ENCODE data around the gene MAP2K4.

MAP2K4 gene

GRCh38 chr17:12088035-12088434 lies 67.4 kb downstream of the MAP2K4 start:
- H3K27me3 Mint-ChIP-seq: no peaks in the 10 kb centered on the region
- H3K4me3 Mint-ChIP-seq: no peak overlapping the region
- no peaks in the 10 kb centered on the region for H3K9me3 Mint-ChIP-seq
- H3K27ac Mint-ChIP-seq: no peak overlapping the region
- H3K36me3 Mint-ChIP-seq: peaks cover 22 to 31% of the 10 kb centered on the region in 2 donors
- ATAC-seq (replicated peaks): no peak
- peaks cover 7 to 25% of the 10 kb centered on the region in 2 donors for H3K4me1 Mint-ChIP-seq
- no peak for DNase-seq

- H3K27me3 Mint-ChIP-seq: no peaks in the 10 kb centered on the region
- peaks cover 7 to 22% of the 10 kb centered on the region in 2 donors for H3K4me1 Mint-ChIP-seq
- no peak for DNase-seq
- H3K27ac Mint-ChIP-seq: no peak overlapping the region
- H3K36me3 Mint-ChIP-seq: peaks cover 22 to 31% of the 10 kb centered on the region in 2 donors
- ATAC-seq (replicated peaks): no peak
- no peak overlapping the region for H3K4me3 Mint-ChIP-seq
- no peaks in the 10 kb centered on the region for H3K9me3 Mint-ChIP-seq
These were observed 69.2 kb downstream of the MAP2K4 start for GRCh38 chr17:12089809-12090384.

GRCh38 chr17:12094336-12094735 lies 73.7 kb downstream of the MAP2K4 start:
- H3K27ac Mint-ChIP-seq: no peak overlapping the region
- no peak for ATAC-seq (replicated peaks)
- peaks cover 4 to 6% of the 10 kb centered on the region in 2 donors for H3K4me1 Mint-ChIP-seq
- H3K36me3 Mint-ChIP-seq: peaks cover 23 to 35% of the 10 kb centered on the region in 2 donors
- no peaks in the 10 kb centered on the region for H3K9me3 Mint-ChIP-seq
- no peaks in the 10 kb centered on the region for H3K27me3 Mint-ChIP-seq
- H3K4me3 Mint-ChIP-seq: no peak overlapping the region
- no peak for DNase-seq

- Mint-ChIP-seq H3K27me3 (no peaks in the 10 kb centered on the region), H3K4me1 (peaks cover 4 to 14% of the 10 kb centered on the region in 2 donors), H3K36me3 (peaks cover 18 to 33% of the 10 kb centered on the region in 2 donors), H3K27ac (no peak overlapping the region), H3K4me3 (no peak overlapping the region), H3K9me3 (no peaks in the 10 kb centered on the region)
- ATAC-seq (replicated peaks): no peak
- DNase-seq: no peak
These were observed 74.8 kb downstream of the MAP2K4 start for GRCh38 chr17:12095522-12095921.

GRCh38 chr17:12097326-12097725 lies 76.6 kb downstream of the MAP2K4 start:
- Mint-ChIP-seq H3K27me3 (no peaks in the 10 kb centered on the region), H3K27ac (no peak overlapping the region), H3K4me1 (peaks cover 2 to 14% of the 10 kb centered on the region in 2 donors), H3K36me3 (peaks cover 17 to 38% of the 10 kb centered on the region in 2 donors), H3K9me3 (no peaks in the 10 kb centered on the region), H3K4me3 (no peak overlapping the region)
- DNase-seq (no peak), ATAC-seq (replicated peaks) (no peak)

GRCh38 chr17:12098568-12098967 lies 77.9 kb downstream of the MAP2K4 start:
- peak; percentile 7 for DNase-seq
- ATAC-seq (replicated peaks): peak; percentile 100
- peaks cover 23 to 42% of the 10 kb centered on the region in 2 donors for H3K36me3 Mint-ChIP-seq
- peaks cover 2 to 14% of the 10 kb centered on the region in 2 donors for H3K4me1 Mint-ChIP-seq
- no peak overlapping the region for H3K27ac Mint-ChIP-seq
- H3K4me3 Mint-ChIP-seq: no peak overlapping the region
- no peaks in the 10 kb centered on the region for H3K9me3 Mint-ChIP-seq
- H3K27me3 Mint-ChIP-seq: no peaks in the 10 kb centered on the region

GRCh38 chr17:12099412-12099811 lies 78.7 kb downstream of the MAP2K4 start:
- Mint-ChIP-seq H3K36me3 (peaks cover 23 to 43% of the 10 kb centered on the region in 2 donors), H3K9me3 (no peaks in the 10 kb centered on the region), H3K4me1 (peaks cover 2 to 14% of the 10 kb centered on the region in 2 donors), H3K4me3 (no peak overlapping the region), H3K27me3 (no peaks in the 10 kb centered on the region), H3K27ac (no peak overlapping the region)
- DNase-seq: no peak
- no peak for ATAC-seq (replicated peaks)

- ATAC-seq (replicated peaks) (no peak), DNase-seq (no peak)
- Mint-ChIP-seq H3K27ac (no peak overlapping the region), H3K9me3 (no peaks in the 10 kb centered on the region), H3K4me3 (no peak overlapping the region), H3K36me3 (peaks cover 22 to 34% of the 10 kb centered on the region in 2 donors), H3K27me3 (no peaks in the 10 kb centered on the region), H3K4me1 (peaks cover 6 to 22% of the 10 kb centered on the region in 2 donors)
These were observed 84.2 kb downstream of the MAP2K4 start for GRCh38 chr17:12104831-12105230.

GRCh38 chr17:12107905-12108304 lies 87.2 kb downstream of the MAP2K4 start:
- Mint-ChIP-seq H3K36me3 (peaks cover 27 to 37% of the 10 kb centered on the region in 2 donors), H3K27me3 (no peaks in the 10 kb centered on the region), H3K9me3 (no peaks in the 10 kb centered on the region), H3K4me3 (no peak overlapping the region), H3K4me1 (peaks cover 11 to 30% of the 10 kb centered on the region in 2 donors), H3K27ac (no peak overlapping the region)
- ATAC-seq (replicated peaks) (no peak), DNase-seq (no peak)

GRCh38 chr17:12110906-12111305 lies 90.2 kb downstream of the MAP2K4 start:
- peaks cover 9 to 22% of the 10 kb centered on the region in 2 donors for H3K4me1 Mint-ChIP-seq
- H3K36me3 Mint-ChIP-seq: peaks cover 33 to 49% of the 10 kb centered on the region in 2 donors
- H3K4me3 Mint-ChIP-seq: no peak overlapping the region
- ATAC-seq (replicated peaks) (peak in 1 of 2 donors; percentile 53), DNase-seq (no peak)
- H3K27ac Mint-ChIP-seq: no peak overlapping the region
- no peaks in the 10 kb centered on the region for H3K9me3 Mint-ChIP-seq
- no peaks in the 10 kb centered on the region for H3K27me3 Mint-ChIP-seq

- DNase-seq: no peak
- Mint-ChIP-seq H3K27ac (no peak overlapping the region), H3K27me3 (no peaks in the 10 kb centered on the region), H3K36me3 (peaks cover 44 to 62% of the 10 kb centered on the region in 2 donors), H3K9me3 (no peaks in the 10 kb centered on the region), H3K4me3 (no peak overlapping the region), H3K4me1 (peaks cover 9 to 19% of the 10 kb centered on the region in 2 donors)
- no peak for ATAC-seq (replicated peaks)
These were observed 92.5 kb downstream of the MAP2K4 start for GRCh38 chr17:12113156-12113555.

- H3K36me3 Mint-ChIP-seq: peaks cover 47 to 70% of the 10 kb centered on the region in 2 donors
- no peaks in the 10 kb centered on the region for H3K9me3 Mint-ChIP-seq
- no peak overlapping the region for H3K27ac Mint-ChIP-seq
- H3K27me3 Mint-ChIP-seq: no peaks in the 10 kb centered on the region
- DNase-seq (no peak), ATAC-seq (replicated peaks) (no peak)
- peaks cover 5 to 13% of the 10 kb centered on the region in 2 donors for H3K4me1 Mint-ChIP-seq
- H3K4me3 Mint-ChIP-seq: no peak overlapping the region
These were observed 94.2 kb downstream of the MAP2K4 start for GRCh38 chr17:12114686-12115418.

- no peaks in the 10 kb centered on the region for H3K27me3 Mint-ChIP-seq
- peaks cover 47 to 64% of the 10 kb centered on the region in 2 donors for H3K36me3 Mint-ChIP-seq
- ATAC-seq (replicated peaks) (no peak), DNase-seq (no peak)
- no peak overlapping the region for H3K27ac Mint-ChIP-seq
- H3K4me3 Mint-ChIP-seq: no peak overlapping the region
- no peaks in the 10 kb centered on the region for H3K9me3 Mint-ChIP-seq
- H3K4me1 Mint-ChIP-seq: peaks cover 2 to 6% of the 10 kb centered on the region in 2 donors
These were observed 95.5 kb downstream of the MAP2K4 start for GRCh38 chr17:12116143-12116542.

GRCh38 chr17:12118617-12119016 lies 97.9 kb downstream of the MAP2K4 start:
- H3K4me1 Mint-ChIP-seq: no peaks in the 10 kb centered on the region
- ATAC-seq (replicated peaks): no peak

GRCh38 chr17:12122075-12122474 lies 101.4 kb downstream of the MAP2K4 start:
- DNase-seq (no peak), ATAC-seq (replicated peaks) (no peak)
- Mint-ChIP-seq H3K27ac (no peak overlapping the region), H3K36me3 (peaks cover 48 to 61% of the 10 kb centered on the region in 2 donors), H3K9me3 (peaks cover 0 to 6% of the 10 kb centered on the region in 2 donors), H3K27me3 (no peaks in the 10 kb centered on the region), H3K4me1 (no peaks in the 10 kb centered on the region), H3K4me3 (no peak overlapping the region)

More at GRCh38 chr17:12118617-12119016, 97.9 kb downstream of the MAP2K4 start:
- DNase-seq: no peak
- H3K9me3 Mint-ChIP-seq: no peaks in the 10 kb centered on the region
- peaks cover 43 to 58% of the 10 kb centered on the region in 2 donors for H3K36me3 Mint-ChIP-seq
- no peaks in the 10 kb centered on the region for H3K27me3 Mint-ChIP-seq
- no peak overlapping the region for H3K4me3 Mint-ChIP-seq
- no peak overlapping the region for H3K27ac Mint-ChIP-seq
